DOHH2 (cell line): Measurements from ENCODE around the gene INPP4A.

Experiments used
- EZH2phosphoT487 ChIP-seq: fragments of 200-600 bp; sonication (generic); IDR thresholded peaks from 2 replicates; pipeline ENCODE4 v1.6.1; 2017; ENCODE audit warnings: borderline replicate concordance, mild to moderate bottlenecking, antibody characterized with exemption, low read length, moderate library complexity, mixed read lengths
- TF ChIP-seq, protein P1 (sequence below): fragments of 200-600 bp; sonication (generic); IDR thresholded peaks from one replicate; pipeline ENCODE4 v1.5.1; 2014; ENCODE audit warnings: antibody characterized with exemption, mild to moderate bottlenecking, low read depth, low read length; ENCODE audit not compliant: poor library complexity, severe bottlenecking

DNA sequence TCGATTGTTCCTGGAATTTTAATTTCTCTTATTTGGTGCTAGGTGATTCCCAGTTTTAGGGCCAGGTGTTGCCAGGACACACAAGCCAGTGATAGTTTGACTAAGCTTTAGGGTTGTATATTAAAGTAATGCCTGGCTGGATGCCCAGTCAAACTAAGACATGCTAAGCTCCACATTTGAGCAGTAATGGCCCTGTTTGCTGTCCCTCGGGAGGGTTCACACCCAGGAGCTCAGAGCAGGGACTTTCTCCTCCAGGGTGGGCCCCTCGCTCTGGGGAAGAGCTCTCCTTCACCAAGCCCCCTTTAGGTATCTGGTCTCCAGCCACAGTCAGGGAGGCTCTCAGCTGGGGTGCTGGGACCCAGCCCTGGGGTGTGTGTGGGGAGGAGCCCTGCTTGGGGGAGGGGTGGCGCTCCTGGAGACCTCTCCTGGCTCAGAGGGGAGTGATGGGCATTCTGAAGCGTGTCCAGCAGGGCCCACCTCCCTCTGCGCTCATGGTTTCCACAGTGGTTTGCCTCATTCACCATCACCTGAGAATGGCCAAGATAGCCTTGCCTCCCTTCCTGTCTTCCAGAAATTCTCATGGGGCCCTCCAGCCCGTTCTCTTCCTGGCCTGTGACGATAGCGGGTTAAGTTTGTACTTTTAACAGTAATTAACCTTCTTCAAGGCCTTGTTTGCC, 31.7 kb downstream of the INPP4A start:
- TF ChIP-seq, protein P1, sequence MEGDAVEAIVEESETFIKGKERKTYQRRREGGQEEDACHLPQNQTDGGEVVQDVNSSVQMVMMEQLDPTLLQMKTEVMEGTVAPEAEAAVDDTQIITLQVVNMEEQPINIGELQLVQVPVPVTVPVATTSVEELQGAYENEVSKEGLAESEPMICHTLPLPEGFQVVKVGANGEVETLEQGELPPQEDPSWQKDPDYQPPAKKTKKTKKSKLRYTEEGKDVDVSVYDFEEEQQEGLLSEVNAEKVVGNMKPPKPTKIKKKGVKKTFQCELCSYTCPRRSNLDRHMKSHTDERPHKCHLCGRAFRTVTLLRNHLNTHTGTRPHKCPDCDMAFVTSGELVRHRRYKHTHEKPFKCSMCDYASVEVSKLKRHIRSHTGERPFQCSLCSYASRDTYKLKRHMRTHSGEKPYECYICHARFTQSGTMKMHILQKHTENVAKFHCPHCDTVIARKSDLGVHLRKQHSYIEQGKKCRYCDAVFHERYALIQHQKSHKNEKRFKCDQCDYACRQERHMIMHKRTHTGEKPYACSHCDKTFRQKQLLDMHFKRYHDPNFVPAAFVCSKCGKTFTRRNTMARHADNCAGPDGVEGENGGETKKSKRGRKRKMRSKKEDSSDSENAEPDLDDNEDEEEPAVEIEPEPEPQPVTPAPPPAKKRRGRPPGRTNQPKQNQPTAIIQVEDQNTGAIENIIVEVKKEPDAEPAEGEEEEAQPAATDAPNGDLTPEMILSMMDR: no peak
- TF ChIP-seq EZH2phosphoT487: no peak
